GM12878 (cell line): ENCODE measurements around the gene CAPSL. TPM values are rescaled to one million over a fixed set of nuclear protein-coding genes. Genes with fewer than 3 reads are reported as not detected.

ENCODE experiments used
- ATAC-seq: fragments of 200-7000 bp; cut with Tn5 transposase; 3 replicates; pipeline ENCODE4 v1.9.1; 2020; ENCODE audit warnings: mild to moderate bottlenecking, moderate library complexity
- BruUV-seq: library from RNA; stranded (reverse); fragments of 400-500 nt; replicated peaks from 2 replicates; lab custom pipeline; 2021; lab: Mats Ljungman, UMichigan
- CTCF ChIA-PET: fragments of 300-600 bp; sonication (Branson Sonifier 250); formaldehyde crosslinking; extraction: SDS; loops from one replicate; lab custom pipeline; 2021; ENCODE audit warnings: inconsistent platforms; lab: Yijun Ruan, JAX
- POLR2A ChIA-PET: fragments of 350-600 bp; formaldehyde crosslinking; extraction: SDS; loops from one replicate; lab custom pipeline; 2021; ENCODE audit warnings: inconsistent platforms; lab: Charles Lee
- RAD21 ChIA-PET: fragments of 300-600 bp; sonication (Branson Sonifier 250); formaldehyde crosslinking; loops from one replicate; lab custom pipeline; 2023; ENCODE audit warnings: antibody characterized with exemption; ENCODE audit not compliant: unreplicated experiment; lab: Charles Lee
- SMC1A ChIA-PET: fragments of 300-600 bp; sonication (Branson Sonifier 250); formaldehyde crosslinking; loops from one replicate; lab custom pipeline; 2023; ENCODE audit not compliant: unreplicated experiment, uncharacterized antibody; lab: Charles Lee
- DNase-seq: peaks from one replicate; pipeline ENCODE4 v3.0.0-alpha.2; 2011; ENCODE audit warnings: low read depth, low spot score
- FAIRE-seq: peaks from 3 replicates; lab custom pipeline; 2011; peaks lifted over from hg19 to GRCh38; lab: Jason Lieb, UNC
- H2AFZ ChIP-seq: 2 replicates; pipeline ENCODE4 v1.6.0; 2011; ENCODE audit warnings: low read depth, low read length, control low read depth; ENCODE audit not compliant: control insufficient read depth
- H3K27ac ChIP-seq: 2 replicates; pipeline ENCODE4 v1.5.1; 2011; ENCODE audit warnings: control low read depth; ENCODE audit not compliant: control insufficient read depth, insufficient read depth
- H3K27me3 ChIP-seq, 2 experiments: replicated peaks in 1 of 2; 2 replicates each; pipeline versions ENCODE4 v1.6.0 to v1.6.1; 2011; ENCODE audit warnings: low read length in 1 of 2; ENCODE audit not compliant: control insufficient read depth in 2 of 2, insufficient read depth in 2 of 2
- H3K36me3 ChIP-seq, 2 experiments: 2 replicates each; pipeline ENCODE4 v1.5.1; 2011; ENCODE audit warnings: low read length in 1 of 2; ENCODE audit not compliant: control insufficient read depth in 2 of 2, insufficient read depth in 2 of 2
- H3K4me1 ChIP-seq: 2 replicates; pipeline ENCODE4 v1.6.1; 2011; ENCODE audit warnings: mild to moderate bottlenecking, low read length, moderate library complexity, mixed read lengths; ENCODE audit not compliant: control insufficient read depth, insufficient read depth
- H3K4me2 ChIP-seq: 2 replicates; pipeline ENCODE4 v1.6.0; 2011; ENCODE audit warnings: control low read depth; ENCODE audit not compliant: control insufficient read depth, insufficient read depth
- H3K4me3 ChIP-seq: fragments of 200-600 bp; sonication (generic); 2 replicates; pipeline ENCODE4 v1.5.1; 2016
- H3K79me2 ChIP-seq: 2 replicates; pipeline ENCODE4 v1.6.0; 2011; ENCODE audit warnings: low read length; ENCODE audit not compliant: control insufficient read depth, insufficient read depth
- H3K9ac ChIP-seq: 2 replicates; pipeline ENCODE4 v1.8.0; 2011; ENCODE audit warnings: low read length, control low read depth, mixed read lengths; ENCODE audit not compliant: control insufficient read depth, insufficient read depth
- H3K9me3 ChIP-seq: replicated peaks from 3 replicates; pipeline ENCODE4 v1.5.1; 2011; ENCODE audit warnings: mild to moderate bottlenecking, low read length; ENCODE audit not compliant: control insufficient read depth, insufficient read depth
- H4K20me1 ChIP-seq: 2 replicates; pipeline ENCODE4 v1.6.0; 2011; ENCODE audit not compliant: control insufficient read depth, insufficient read depth
- ATF3 ChIP-seq: IDR thresholded peaks from 2 replicates; pipeline ENCODE4 v1.6.1; 2011; ENCODE audit warnings: low read depth, mild to moderate bottlenecking, low read length, moderate library complexity, borderline replicate concordance; ENCODE audit errors: extremely low read depth
- BCL11A ChIP-seq: IDR thresholded peaks from 2 replicates; pipeline ENCODE4 v1.6.1; 2011; ENCODE audit warnings: low read depth, low read length
- BRCA1 ChIP-seq: IDR thresholded peaks from 2 replicates; pipeline ENCODE4 v1.6.1; 2011; ENCODE audit warnings: low read depth, low read length, improper control_type of control experiment
- MAX ChIP-seq: IDR thresholded peaks from 2 replicates; pipeline ENCODE4 v1.6.1; 2012; ENCODE audit warnings: low read depth, low read length, improper control_type of control experiment
- MXI1 ChIP-seq: fragments of 150-350 bp; IDR thresholded peaks from 2 replicates; pipeline ENCODE4 v1.6.1; 2011; ENCODE audit warnings: low read depth, mild to moderate bottlenecking, inconsistent platforms, low read length, improper control_type of control experiment
- RAD21 ChIP-seq: IDR thresholded peaks from 2 replicates; pipeline ENCODE4 v1.6.1; 2011; ENCODE audit warnings: mild to moderate bottlenecking, low read depth, low read length, moderate library complexity; ENCODE audit not compliant: insufficient read depth
- RAD51 ChIP-seq: fragments of 450-650 bp; IDR thresholded peaks from 2 replicates; pipeline ENCODE4 v1.6.1; 2016; ENCODE audit warnings: moderate library complexity, mild to moderate bottlenecking, inconsistent platforms
- RCOR1 ChIP-seq: conservative IDR thresholded peaks from 2 replicates; pipeline ENCODE4 v1.6.1; 2012; ENCODE audit warnings: low read depth, low read length, improper control_type of control experiment
- SP1 ChIP-seq: IDR thresholded peaks from one replicate; pipeline ENCODE4 v1.6.1; 2011; ENCODE audit warnings: low read depth, low read length
- SPI1 ChIP-seq: IDR thresholded peaks from 2 replicates; pipeline ENCODE4 v1.6.1; 2011; ENCODE audit warnings: low read depth, mild to moderate bottlenecking, low read length, moderate library complexity, borderline replicate concordance; ENCODE audit not compliant: insufficient read depth
- WGBS: methylation state at CpG from one replicate; pipeline ENCODE4 v1.1.6; 2016; ENCODE audit warnings: low lambda C conversion rate; ENCODE audit not compliant: insufficient replicate concordance, insufficient coverage; ENCODE audit errors: missing lambda C conversion rate; 5-methylcytosine and 5-hydroxymethylcytosine counted together
- in situ Hi-C: fragments of 300-500 bp; cut with MboI; formaldehyde crosslinking; loops from 9 replicates; pipeline ENCODE4 v1.14.3; 2018; ENCODE audit warnings: mixed read lengths
- intact Hi-C: fragments of 100-400 bp; cut with micrococcal nuclease; formaldehyde crosslinking; loops from one replicate; pipeline ENCODE4 v1.14.2; 2022; ENCODE audit not compliant: unreplicated experiment
- polyA plus RNA-seq, 11 experiments: library from polyadenylated mRNA; depleted of rRNA in 4 of 11; unstranded in 6 of 11; stranded (reverse) in 5 of 11; fragments of >200 nt; fragmentation: Nextera tagmentation in 4 of 11; fragmentation: Illumina TruSeq in 1 of 11; extraction: Ambion mirVana in 4 of 11; extraction: Trizol in 1 of 11; gene quantifications; 1 replicate in 1 of 11; 2 replicates in 10 of 11; pipeline versions ENCODE4 v1.2.1 to v1.2.3, GENCODE V29; 2011 to 2016; ENCODE audit warnings: inconsistent platforms in 2 of 11, missing spikeins in 2 of 11, low read depth in 1 of 11
- total RNA-seq, 4 experiments: library from RNA; depleted of rRNA in 3 of 4; stranded (reverse); fragments of >200 nt in 3 of 4; fragmentation: Illumina TruSeq in 1 of 4; extraction: Trizol in 1 of 4; gene quantifications; 2 replicates each; pipeline versions ENCODE4 v1.2.1 to v1.2.3, GENCODE V29; 2013 to 2021
- TF ChIP-seq, protein P1 (sequence below): fragments of 450-650 bp; IDR thresholded peaks from 2 replicates; pipeline ENCODE4 v1.6.1; 2017; ENCODE audit warnings: antibody characterized with exemption, mild to moderate bottlenecking, moderate library complexity

Gene CAPSL
- total and polyA plus RNA-seq, 10 of the 15 experiments (the other 5 are each of a cell fraction or from before 2014, with no cell fraction given): 0.19 to 0.57 (median 0.20) TPM; not detected in 7

GRCh38 chr5:35867998-35868397 lies 70.4 kb downstream of the CAPSL start:
- Histone ChIP-seq H2AFZ (no peak overlapping the region), H3K36me3 (no peaks in the 10 kb centered on the region; a peak in 1 of 4 replicates), H3K9me3 (no peaks in the 10 kb centered on the region), H3K79me2 (no peaks in the 10 kb centered on the region), H3K9ac (no peak overlapping the region), H4K20me1 (no peaks in the 10 kb centered on the region), H3K4me2 (no peak overlapping the region), H3K4me1 (peaks cover 7% of the 10 kb centered on the region; the same call in 1 of the 2 replicates), H3K27ac (no peak overlapping the region), H3K27me3 (no peaks in the 10 kb centered on the region), H3K4me3 (no peak overlapping the region)
- RAD21 ChIA-PET: interaction anchor here (0.9 to 1.8 kb wide), 3 partner anchors 9 to 58 kb away, joined by 3 to 6 read pairs (median 3); no protein-coding TSS in a partner anchor
- DNase-seq: no peak
- POLR2A ChIA-PET: interaction anchor here (0.5 to 1.2 kb wide), 3 partner anchors 10 to 827 kb away, joined by 3 to 6 read pairs (median 4); partner anchors contain the start of gene IL7R
- intact Hi-C loops (no loop called here), in situ Hi-C loops (no loop called here)
- no TSS peak for BruUV-seq
- no peak for TF ChIP-seq ATF3
- TF ChIP-seq SPI1: no peak
- TF ChIP-seq MAX: no peak
- TF ChIP-seq RCOR1: no peak
- TF ChIP-seq RAD21: no peak
- TF ChIP-seq BCL11A: no peak
- TF ChIP-seq, protein P1, sequence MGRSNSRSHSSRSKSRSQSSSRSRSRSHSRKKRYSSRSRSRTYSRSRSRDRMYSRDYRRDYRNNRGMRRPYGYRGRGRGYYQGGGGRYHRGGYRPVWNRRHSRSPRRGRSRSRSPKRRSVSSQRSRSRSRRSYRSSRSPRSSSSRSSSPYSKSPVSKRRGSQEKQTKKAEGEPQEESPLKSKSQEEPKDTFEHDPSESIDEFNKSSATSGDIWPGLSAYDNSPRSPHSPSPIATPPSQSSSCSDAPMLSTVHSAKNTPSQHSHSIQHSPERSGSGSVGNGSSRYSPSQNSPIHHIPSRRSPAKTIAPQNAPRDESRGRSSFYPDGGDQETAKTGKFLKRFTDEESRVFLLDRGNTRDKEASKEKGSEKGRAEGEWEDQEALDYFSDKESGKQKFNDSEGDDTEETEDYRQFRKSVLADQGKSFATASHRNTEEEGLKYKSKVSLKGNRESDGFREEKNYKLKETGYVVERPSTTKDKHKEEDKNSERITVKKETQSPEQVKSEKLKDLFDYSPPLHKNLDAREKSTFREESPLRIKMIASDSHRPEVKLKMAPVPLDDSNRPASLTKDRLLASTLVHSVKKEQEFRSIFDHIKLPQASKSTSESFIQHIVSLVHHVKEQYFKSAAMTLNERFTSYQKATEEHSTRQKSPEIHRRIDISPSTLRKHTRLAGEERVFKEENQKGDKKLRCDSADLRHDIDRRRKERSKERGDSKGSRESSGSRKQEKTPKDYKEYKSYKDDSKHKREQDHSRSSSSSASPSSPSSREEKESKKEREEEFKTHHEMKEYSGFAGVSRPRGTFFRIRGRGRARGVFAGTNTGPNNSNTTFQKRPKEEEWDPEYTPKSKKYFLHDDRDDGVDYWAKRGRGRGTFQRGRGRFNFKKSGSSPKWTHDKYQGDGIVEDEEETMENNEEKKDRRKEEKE: no peak
- no peak for TF ChIP-seq RAD51
- no peak for TF ChIP-seq SP1
- no peak for TF ChIP-seq BRCA1
- TF ChIP-seq MXI1: no peak
- CTCF ChIA-PET: interaction anchor here (1.4 to 1.5 kb wide), 2 partner anchors 16 to 56 kb away, joined by 3 read pairs; no protein-coding TSS in a partner anchor
- FAIRE-seq: no peak
- 35% methylated on average over 4 of the region's 4 CpGs for WGBS
- ATAC-seq: no peak
- SMC1A ChIA-PET: interaction anchor here (0.6 to 1.6 kb wide), 5 partner anchors 8 to 779 kb away, joined by 3 to 6 read pairs (median 3); no protein-coding TSS in a partner anchor
